IPS DF 19.7 (cell line): ENCODE measurements around the gene ABCD1.

Experiments
- DNase-seq: peaks from one replicate; pipeline ENCODE4 v3.0.0-alpha.2; 2013; ENCODE audit warnings: low read depth, low spot score

Gene ABCD1

GRCh38 chrX:153773741-153774575, 49.3 kb downstream of the ABCD1 start:
- DNase-seq = no peak

GRCh38 chrX:153774576-153775292, 50.1 kb downstream of the ABCD1 start:
- DNase-seq = no peak

- no peak for DNase-seq
Observed at GRCh38 chrX:153775293-153776119, 50.9 kb downstream of the ABCD1 start.

GRCh38 chrX:153776120-153776599, 51.5 kb downstream of the ABCD1 start:
- no peak for DNase-seq

DNA sequence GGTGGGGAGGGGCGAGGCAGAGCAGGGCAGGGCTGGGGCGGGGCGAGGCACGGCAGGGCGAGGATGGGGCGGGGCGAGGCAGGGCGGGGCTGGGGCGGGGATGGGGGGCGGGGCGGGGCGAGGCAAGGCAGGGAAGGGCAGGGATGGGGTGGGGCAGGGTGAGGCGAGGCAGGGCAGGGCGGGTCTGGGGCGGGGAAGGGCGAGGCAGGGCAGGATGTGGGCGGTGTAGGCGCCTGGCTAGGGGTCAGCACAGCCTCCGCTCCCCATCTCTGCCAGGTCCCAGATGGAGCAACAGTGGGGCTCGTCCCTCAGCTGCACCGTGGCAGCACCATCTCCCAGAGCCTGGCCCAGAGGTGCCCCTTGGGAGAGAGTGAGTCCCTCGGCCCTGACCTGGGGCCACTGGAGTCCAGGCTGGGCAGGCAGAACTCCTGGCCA, 52.0 kb downstream of the ABCD1 start:
- no peak for DNase-seq

DNA sequence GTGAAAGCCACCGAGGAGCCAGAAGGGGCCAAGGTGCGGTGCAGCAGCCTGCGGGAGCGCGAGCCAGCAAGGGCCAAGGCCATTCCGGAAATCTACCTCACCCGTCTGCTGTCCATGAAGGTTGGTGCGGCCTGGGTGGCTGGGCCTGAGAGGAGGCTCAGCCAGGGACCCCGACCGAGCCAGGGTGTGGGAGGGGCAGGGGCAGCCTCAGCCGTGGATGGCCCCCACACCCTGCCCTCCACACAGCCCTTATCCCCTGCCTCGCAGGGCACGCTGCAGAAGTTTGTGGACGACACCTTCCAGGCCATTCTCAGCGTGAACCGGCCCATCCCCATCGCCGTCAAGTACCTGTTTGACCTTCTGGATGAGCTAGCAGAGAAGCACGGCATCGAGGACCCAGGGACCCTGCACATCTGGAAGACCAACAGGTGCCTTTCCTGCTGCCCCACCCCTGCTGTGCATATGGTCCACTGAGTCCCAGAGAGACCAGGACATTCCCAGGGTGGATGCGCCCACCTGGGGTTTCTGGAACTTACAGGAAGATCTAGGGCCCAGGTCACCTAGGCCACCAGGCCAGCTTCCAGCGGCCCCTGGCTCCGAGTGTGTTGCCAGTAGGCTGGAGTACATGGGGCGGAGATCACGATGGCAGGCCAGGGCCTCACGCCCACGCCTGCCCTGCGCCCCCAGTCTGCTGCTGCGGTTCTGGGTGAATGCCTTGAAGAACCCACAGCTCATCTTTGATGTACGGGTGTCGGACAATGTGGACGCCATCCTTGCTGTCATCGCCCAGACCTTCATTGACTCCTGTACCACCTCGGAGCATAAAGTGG, 52.8 kb downstream of the ABCD1 start:
- DNase-seq = no peak

GRCh38 chrX:153778181-153778580, 53.5 kb downstream of the ABCD1 start:
- no peak for DNase-seq

GRCh38 chrX:153778684-153779101, 54.0 kb downstream of the ABCD1 start:
- DNase-seq = no peak

DNA sequence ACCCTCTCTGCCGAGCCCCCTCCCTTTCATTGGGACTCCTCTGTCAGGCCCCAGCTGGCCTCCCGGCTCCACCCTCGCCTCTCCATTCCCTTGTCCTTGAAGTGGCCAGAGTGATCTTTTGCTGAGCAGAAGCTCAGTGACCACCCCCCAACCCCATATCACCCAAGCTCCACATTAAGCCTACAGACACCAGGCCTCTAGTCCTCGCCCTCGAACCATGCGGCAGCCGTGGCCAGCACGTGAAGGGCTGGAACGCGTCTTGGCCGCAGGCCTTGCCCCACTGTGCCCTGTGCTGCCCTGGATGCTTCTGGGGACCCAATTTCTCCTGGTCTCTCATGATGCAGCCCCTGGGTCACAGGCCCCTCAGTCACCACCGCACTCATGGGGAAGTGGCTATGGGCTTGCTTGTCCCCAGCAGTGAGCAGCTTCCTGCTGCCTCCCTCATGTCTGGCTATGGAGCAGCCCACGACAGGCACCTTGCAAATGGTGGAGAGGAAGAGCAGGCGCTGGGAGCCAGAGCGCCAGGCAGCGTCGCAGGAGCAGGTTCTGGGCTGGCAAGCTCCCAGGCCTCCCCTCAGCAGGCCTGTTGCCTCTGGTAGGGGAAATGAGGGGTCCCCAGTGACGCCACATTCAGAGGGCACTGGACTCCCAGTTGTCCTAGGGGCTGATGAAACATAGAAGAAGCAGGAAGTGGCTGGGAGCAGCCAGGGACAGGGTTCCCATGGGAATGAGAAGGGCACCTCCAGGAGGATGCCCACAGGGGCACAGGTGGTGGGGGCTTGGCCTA, 55.4 kb downstream of the ABCD1 start:
- no peak for DNase-seq

DNA sequence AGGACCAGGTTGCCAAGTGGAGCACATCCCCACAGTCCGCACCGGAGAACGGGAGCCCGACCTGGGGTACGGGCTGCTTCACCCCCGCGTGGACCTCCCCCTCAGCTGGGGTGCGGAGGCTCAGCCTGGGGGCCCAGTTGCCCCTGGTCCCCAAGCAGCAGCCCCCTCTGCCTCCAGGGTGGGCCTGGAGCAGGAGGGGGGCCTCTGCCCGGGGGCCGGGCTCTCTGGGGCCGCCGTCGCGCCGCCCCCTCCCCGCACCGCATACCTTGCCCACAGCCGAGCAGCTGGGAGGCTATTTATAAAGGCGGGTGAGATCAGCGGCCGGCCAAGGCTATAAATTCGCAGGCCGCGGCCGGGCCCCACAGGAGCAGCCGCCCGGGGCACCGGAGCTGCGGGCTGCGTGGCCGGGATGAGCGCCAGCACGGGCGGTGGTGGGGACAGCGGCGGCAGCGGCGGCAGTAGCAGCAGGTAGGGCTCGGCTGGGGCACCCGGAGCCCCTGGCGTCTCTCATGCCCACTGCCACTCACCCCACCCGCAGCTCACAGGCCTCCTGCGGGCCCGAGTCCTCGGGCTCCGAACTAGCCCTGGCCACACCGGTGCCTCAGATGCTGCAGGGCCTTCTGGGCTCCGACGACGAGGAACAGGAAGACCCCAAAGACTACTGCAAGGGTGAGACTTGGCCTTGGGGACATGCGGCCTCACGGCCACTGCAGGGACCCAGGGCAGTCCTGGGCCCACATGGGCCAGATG, 56.2 kb downstream of the ABCD1 start, which contains the start of gene SRPK3:
SRPK3 (plus strand) TSS at position 364 of the 750 bp plus-strand sequence; CDS start at position 410, 46 bp downstream.
- DNase-seq = no peak

- no peak for DNase-seq
Observed at GRCh38 chrX:153781428-153782047, 56.9 kb downstream of the ABCD1 start.

GRCh38 chrX:153782313-153782712, 57.7 kb downstream of the ABCD1 start:
- DNase-seq = no peak

- DNase-seq = no peak
Observed at GRCh38 chrX:153782871-153783270, 58.2 kb downstream of the ABCD1 start.

GRCh38 chrX:153783378-153784013, 58.8 kb downstream of the ABCD1 start:
- DNase-seq = no peak

- no peak for DNase-seq
Observed at GRCh38 chrX:153784325-153784967, 59.8 kb downstream of the ABCD1 start.

DNA sequence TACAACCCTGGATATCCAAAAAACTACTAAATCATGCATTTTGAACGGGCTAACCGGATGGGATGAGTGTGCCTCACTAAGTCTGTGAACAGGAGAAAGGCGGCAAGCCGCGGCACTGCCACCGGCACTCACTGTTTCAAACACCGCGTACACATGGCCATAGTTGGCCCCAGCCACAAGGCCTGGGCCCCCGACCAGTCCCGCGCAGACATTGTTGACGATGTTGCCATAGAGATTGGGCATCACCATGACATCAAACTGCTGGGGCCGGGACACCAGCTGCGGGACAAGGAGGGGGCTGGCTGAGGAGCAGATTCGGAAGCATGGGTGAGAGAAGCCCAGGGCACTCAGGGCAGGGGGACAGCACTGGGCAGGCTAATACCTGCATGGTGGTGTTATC, 62.0 kb downstream of the ABCD1 start:
- no peak for DNase-seq

DNA sequence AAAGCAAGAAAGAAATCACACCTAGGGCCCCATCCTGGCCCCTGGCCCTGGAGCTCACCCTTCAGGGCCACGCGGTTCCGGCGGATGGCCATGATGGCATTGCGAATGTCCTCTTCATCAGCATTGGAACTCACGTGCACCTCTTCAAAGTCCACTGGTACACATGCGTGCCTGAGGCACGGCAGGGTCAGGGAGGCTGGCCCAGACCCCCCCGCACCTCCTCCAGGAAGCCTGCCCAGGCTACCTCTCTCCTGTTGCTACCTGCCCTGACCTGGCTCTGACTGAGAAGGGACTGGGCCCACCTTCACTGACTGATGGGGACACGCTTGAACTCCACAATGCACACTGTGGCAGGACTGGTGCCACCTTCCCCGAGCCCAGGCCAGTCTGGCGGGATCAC, 65.0 kb downstream of the ABCD1 start:
- no peak for DNase-seq
